IPS-20b (cell line): ENCODE measurements around the gene GFI1B.
A peak's percentile ranks its signal among the peaks of the same experiment; 100 is the strongest.
"Not testable (repeated sequence)": the region's sequence is repeated elsewhere in the genome, so short reads cannot be mapped to it uniquely, and the experiment has no call there.

Experiments used
- H3K27ac ChIP-seq: one replicate; pipeline ENCODE4 v1.5.1; 2013; ENCODE audit warnings: low read length
- H3K27me3 ChIP-seq: 2 replicates; pipeline ENCODE4 v1.6.1; 2013; ENCODE audit warnings: mild to moderate bottlenecking, low read length, inconsistent platforms; ENCODE audit not compliant: insufficient read depth
- H3K36me3 ChIP-seq: 2 replicates; pipeline ENCODE4 v1.6.1; 2013; ENCODE audit warnings: low read depth, mild to moderate bottlenecking, inconsistent platforms, low read length, moderate library complexity; ENCODE audit not compliant: insufficient read depth
- H3K4me1 ChIP-seq: 2 replicates; pipeline ENCODE4 v1.6.1; 2013; ENCODE audit warnings: mild to moderate bottlenecking, control low read depth, inconsistent platforms, low read length, moderate library complexity; ENCODE audit not compliant: insufficient read depth
- H3K4me3 ChIP-seq: 2 replicates; pipeline ENCODE4 v1.5.1; 2013; ENCODE audit warnings: mild to moderate bottlenecking, low read length, inconsistent platforms
- H3K9ac ChIP-seq: 2 replicates; pipeline ENCODE4 v1.6.1; 2013; ENCODE audit warnings: low read depth, mild to moderate bottlenecking, inconsistent platforms, low read length, moderate library complexity
- H3K9me3 ChIP-seq: 2 replicates; pipeline ENCODE4 v1.6.1; 2013; ENCODE audit warnings: mild to moderate bottlenecking, low read depth, low read length, inconsistent platforms; ENCODE audit not compliant: insufficient read depth

The GFI1B gene

GRCh38 chr9:132946631-132947295 lies 31.7 kb upstream of the GFI1B start:
- Histone ChIP-seq H3K9me3 (no peaks in the 10 kb centered on the region), H3K27ac (no peak overlapping the region), H3K4me3 (no peak overlapping the region), H3K36me3 (no peaks in the 10 kb centered on the region), H3K4me1 (peaks cover 12% of the 10 kb centered on the region; the same call in 1 of the 2 replicates), H3K27me3 (no peaks in the 10 kb centered on the region), H3K9ac (peak overlapping the region; percentile 33; the same call in 1 of the 2 replicates)

GRCh38 chr9:132947756-132948155 lies 30.7 kb upstream of the GFI1B start:
- Histone ChIP-seq H3K27me3 (no peaks in the 10 kb centered on the region), H3K36me3 (no peaks in the 10 kb centered on the region), H3K9me3 (no peaks in the 10 kb centered on the region), H3K4me1 (peaks cover 9% of the 10 kb centered on the region; the same call in 1 of the 2 replicates), H3K9ac (no peak overlapping the region), H3K4me3 (no peak overlapping the region), H3K27ac (no peak overlapping the region)

- H3K4me1 ChIP-seq, result peaks cover 4% of the 10 kb centered on the region; the same call in 1 of the 2 replicates
- no peak overlapping the region for H3K4me3 ChIP-seq
- H3K36me3 ChIP-seq, result no peaks in the 10 kb centered on the region
- no peaks in the 10 kb centered on the region for H3K27me3 ChIP-seq
- H3K9me3 ChIP-seq, result no peaks in the 10 kb centered on the region
- no peak overlapping the region for H3K27ac ChIP-seq
- H3K9ac ChIP-seq, result no peak overlapping the region
These were observed 29.9 kb upstream of the GFI1B start for GRCh38 chr9:132948482-132949050.

GRCh38 chr9:132949709-132950108 lies 28.8 kb upstream of the GFI1B start:
- H3K9me3 ChIP-seq, result no peaks in the 10 kb centered on the region
- H3K9ac ChIP-seq, result no peak overlapping the region
- no peaks in the 10 kb centered on the region for H3K27me3 ChIP-seq
- H3K27ac ChIP-seq, result no peak overlapping the region
- no peak overlapping the region for H3K4me3 ChIP-seq
- no peaks in the 10 kb centered on the region for H3K36me3 ChIP-seq
- 0 out of 2 replicates have a peak, but pooled peaks cover 4% of the 10 kb centered on the region for H3K4me1 ChIP-seq

- no peak overlapping the region for H3K4me3 ChIP-seq
- H3K27me3 ChIP-seq, result peaks cover 8% of the 10 kb centered on the region; the same call in 1 of the 2 replicates
- no peaks in the 10 kb centered on the region; the same call in 1 of the 2 replicates for H3K9me3 ChIP-seq
- no peaks in the 10 kb centered on the region for H3K36me3 ChIP-seq
- H3K9ac ChIP-seq, result no peak overlapping the region
- no peaks in the 10 kb centered on the region for H3K4me1 ChIP-seq
- no peak overlapping the region for H3K27ac ChIP-seq
These were observed 23.4 kb upstream of the GFI1B start for GRCh38 chr9:132955123-132955522.

GRCh38 chr9:132955768-132956167 lies 22.7 kb upstream of the GFI1B start:
- H3K4me1 ChIP-seq, result no peaks in the 10 kb centered on the region
- no peak overlapping the region for H3K9ac ChIP-seq
- H3K9me3 ChIP-seq, result no peaks in the 10 kb centered on the region; the same call in 1 of the 2 replicates
- H3K27me3 ChIP-seq, result peaks cover 8% of the 10 kb centered on the region; the same call in 1 of the 2 replicates
- no peak overlapping the region for H3K4me3 ChIP-seq
- no peak overlapping the region for H3K27ac ChIP-seq
- no peaks in the 10 kb centered on the region for H3K36me3 ChIP-seq

- Histone ChIP-seq H3K4me3 (no peak overlapping the region), H3K9ac (no peak overlapping the region), H3K4me1 (no peaks in the 10 kb centered on the region), H3K27ac (no peak overlapping the region), H3K36me3 (no peaks in the 10 kb centered on the region), H3K27me3 (peaks cover 8% of the 10 kb centered on the region; the same call in 1 of the 2 replicates), H3K9me3 (no peaks in the 10 kb centered on the region; the same call in 1 of the 2 replicates)
These were observed 20.7 kb upstream of the GFI1B start for GRCh38 chr9:132957805-132958204.

GRCh38 chr9:132961002-132961401 lies 17.5 kb upstream of the GFI1B start:
- Histone ChIP-seq H3K4me1 (no peaks in the 10 kb centered on the region), H3K9me3 (no peaks in the 10 kb centered on the region), H3K4me3 (no peak overlapping the region), H3K27ac (no peak overlapping the region), H3K9ac (no peak overlapping the region), H3K36me3 (no peaks in the 10 kb centered on the region), H3K27me3 (peaks cover 8% of the 10 kb centered on the region; the same call in 1 of the 2 replicates)

GRCh38 chr9:132965478-132965877 lies 13.0 kb upstream of the GFI1B start:
- H3K27ac ChIP-seq, result no peak overlapping the region
- H3K9ac ChIP-seq, result no peak overlapping the region
- H3K4me3 ChIP-seq, result no peak overlapping the region
- no peaks in the 10 kb centered on the region for H3K27me3 ChIP-seq
- no peaks in the 10 kb centered on the region for H3K36me3 ChIP-seq
- no peaks in the 10 kb centered on the region for H3K4me1 ChIP-seq
- no peaks in the 10 kb centered on the region for H3K9me3 ChIP-seq

GRCh38 chr9:132967908-132968307 lies 10.6 kb upstream of the GFI1B start:
- not testable (repeated sequence) for H3K27me3 ChIP-seq, H3K9ac ChIP-seq, H3K4me1 ChIP-seq, H3K9me3 ChIP-seq, H3K27ac ChIP-seq, H3K4me3 ChIP-seq, H3K36me3 ChIP-seq

GRCh38 chr9:132969783-132970182 lies 8.7 kb upstream of the GFI1B start:
- peaks cover 19% of the 10 kb centered on the region for H3K27me3 ChIP-seq

More at GRCh38 chr9:132969783-132970182, 8.7 kb upstream of the GFI1B start:
- Histone ChIP-seq H3K4me1 (no peaks in the 10 kb centered on the region), H3K4me3 (no peak overlapping the region), H3K36me3 (no peaks in the 10 kb centered on the region), H3K27ac (no peak overlapping the region), H3K9me3 (no peaks in the 10 kb centered on the region), H3K9ac (no peak overlapping the region)
